HG02852 (cell line): ENCODE measurements around the gene NCBP3.

Experiments used
- ATAC-seq: cut with Tn5 transposase; IDR thresholded peaks from one replicate; pipeline ENCODE4 v1.9.1; 2021; ENCODE audit warnings: mild to moderate bottlenecking, moderate library complexity; ENCODE audit not compliant: unreplicated experiment

NCBP3 gene, protein sequence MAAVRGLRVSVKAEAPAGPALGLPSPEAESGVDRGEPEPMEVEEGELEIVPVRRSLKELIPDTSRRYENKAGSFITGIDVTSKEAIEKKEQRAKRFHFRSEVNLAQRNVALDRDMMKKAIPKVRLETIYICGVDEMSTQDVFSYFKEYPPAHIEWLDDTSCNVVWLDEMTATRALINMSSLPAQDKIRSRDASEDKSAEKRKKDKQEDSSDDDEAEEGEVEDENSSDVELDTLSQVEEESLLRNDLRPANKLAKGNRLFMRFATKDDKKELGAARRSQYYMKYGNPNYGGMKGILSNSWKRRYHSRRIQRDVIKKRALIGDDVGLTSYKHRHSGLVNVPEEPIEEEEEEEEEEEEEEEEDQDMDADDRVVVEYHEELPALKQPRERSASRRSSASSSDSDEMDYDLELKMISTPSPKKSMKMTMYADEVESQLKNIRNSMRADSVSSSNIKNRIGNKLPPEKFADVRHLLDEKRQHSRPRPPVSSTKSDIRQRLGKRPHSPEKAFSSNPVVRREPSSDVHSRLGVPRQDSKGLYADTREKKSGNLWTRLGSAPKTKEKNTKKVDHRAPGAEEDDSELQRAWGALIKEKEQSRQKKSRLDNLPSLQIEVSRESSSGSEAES

DNA sequence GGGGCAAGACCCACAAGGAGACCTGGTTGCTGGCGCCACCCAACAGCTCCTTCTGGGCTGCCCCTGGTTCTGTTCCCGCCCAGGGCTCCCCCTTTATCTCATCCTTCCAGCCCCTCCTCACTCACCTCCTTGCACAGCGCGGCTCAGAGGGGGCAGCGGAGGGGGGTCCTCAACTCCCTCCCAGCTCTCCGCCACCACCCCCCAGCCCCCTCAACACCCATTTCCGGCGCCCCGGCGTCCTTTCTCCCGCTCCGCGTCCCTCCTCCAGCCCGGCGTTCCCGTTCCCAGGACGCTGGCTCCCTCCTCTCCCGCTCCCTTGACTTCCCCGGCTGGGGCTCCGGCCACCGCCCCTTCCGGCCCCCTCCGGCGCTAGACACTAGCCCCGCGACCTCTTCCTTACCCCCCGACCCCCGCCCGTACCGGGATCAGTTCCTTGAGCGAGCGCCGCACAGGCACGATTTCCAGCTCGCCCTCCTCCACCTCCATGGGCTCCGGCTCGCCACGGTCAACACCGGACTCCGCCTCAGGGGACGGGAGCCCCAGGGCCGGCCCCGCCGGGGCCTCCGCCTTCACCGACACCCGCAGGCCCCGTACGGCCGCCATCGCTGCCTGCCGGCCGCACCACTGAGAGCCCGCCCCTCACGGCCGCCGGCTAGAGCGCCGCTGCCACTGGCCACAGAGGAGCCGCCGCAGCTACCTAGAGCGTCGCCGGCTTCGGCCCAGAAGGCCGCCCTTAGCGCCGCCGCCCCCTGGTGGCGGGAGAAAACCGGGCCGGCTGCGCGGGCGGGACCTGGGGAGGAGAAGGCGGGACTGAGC is at the start of gene NCBP3:
TSS of gene NCBP3 (minus strand) at position 626 of the 816 bp plus-strand sequence. CDS start at position 603, 23 bp downstream.
- peak; percentile 95 for ATAC-seq

DNA sequence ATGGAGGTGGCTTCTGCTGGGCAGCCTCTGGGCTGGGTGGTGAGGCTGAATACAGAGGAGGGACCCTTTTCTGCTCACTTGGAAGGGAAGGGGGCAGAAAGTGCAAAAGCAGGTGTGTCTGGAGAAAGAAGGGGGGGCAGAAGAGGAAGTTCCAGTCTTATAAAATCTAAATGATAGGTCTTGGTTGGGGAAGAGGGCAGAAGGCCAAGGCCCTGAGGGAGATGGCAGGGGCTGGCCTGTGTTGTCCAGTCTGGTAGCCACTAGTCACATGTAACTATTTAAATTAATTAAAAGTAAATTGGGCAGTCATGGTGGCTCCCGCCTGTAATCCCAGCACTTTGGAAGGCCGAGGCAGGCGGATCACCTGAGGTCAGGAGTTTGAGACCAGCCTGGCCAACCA is 49.3 kb upstream of the NCBP3 start:
- ATAC-seq, result no peak

DNA sequence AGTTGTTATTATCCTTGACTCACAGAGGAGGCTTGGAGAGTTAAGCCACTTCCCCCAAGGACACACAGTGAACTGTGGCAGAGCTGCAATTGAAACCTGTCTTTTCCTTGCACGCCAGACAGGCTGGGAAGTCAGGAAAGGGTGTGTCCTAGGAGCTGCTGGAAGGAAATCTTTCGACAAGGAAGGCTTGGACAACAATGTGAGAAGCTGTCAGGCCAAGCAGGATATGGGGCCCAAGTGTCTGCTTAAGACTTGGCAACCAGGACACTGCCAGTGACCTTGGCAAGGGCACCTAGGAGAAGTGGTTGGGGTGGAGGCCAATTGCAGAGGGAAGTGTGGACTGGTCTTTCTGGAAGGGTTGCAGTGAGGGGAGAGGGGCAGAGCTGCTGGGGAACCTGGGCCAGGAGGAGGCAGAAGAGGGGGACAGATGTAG is 48.9 kb upstream of the NCBP3 start:
- ATAC-seq, result no peak

DNA sequence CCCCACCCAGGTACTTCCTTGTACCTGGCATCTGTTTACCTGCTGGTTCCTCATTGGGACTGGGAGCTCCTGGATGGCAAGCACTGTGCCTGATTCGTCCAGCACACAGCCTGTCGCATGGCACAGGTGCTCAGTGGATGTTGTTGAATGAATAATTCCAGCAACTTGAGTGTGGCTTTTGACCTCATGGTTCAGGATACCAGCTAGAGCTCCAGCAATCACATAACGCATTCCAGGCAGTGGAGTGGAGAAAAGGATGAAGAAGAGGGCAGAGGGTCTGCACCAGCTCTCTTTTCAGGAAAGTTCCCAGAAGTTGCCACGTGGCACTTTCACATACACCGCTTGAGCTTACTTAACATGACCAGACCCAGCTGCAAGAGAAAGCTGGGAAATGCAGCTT is 48.1 kb upstream of the NCBP3 start:
- no peak for ATAC-seq

DNA sequence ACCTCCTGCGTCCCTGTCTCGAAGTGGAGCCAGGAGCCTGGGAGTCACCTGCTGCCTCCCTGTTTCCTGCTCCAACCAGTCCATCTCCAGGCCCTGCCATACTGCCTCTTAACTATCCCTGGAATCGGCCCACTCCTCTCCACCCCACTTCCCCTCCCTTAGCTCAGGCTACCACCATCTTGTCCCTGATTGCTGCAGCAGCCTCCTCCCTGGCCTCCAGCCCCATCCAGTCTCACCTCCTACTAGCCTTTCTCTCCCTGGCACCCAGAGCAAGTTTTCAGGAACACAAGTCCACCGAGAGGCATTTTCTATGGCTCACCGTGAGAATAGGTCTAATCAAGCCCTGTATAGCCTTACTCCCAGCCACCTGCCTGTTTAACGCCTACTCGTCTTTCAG is 47.7 kb upstream of the NCBP3 start:
- ATAC-seq, result no peak

DNA sequence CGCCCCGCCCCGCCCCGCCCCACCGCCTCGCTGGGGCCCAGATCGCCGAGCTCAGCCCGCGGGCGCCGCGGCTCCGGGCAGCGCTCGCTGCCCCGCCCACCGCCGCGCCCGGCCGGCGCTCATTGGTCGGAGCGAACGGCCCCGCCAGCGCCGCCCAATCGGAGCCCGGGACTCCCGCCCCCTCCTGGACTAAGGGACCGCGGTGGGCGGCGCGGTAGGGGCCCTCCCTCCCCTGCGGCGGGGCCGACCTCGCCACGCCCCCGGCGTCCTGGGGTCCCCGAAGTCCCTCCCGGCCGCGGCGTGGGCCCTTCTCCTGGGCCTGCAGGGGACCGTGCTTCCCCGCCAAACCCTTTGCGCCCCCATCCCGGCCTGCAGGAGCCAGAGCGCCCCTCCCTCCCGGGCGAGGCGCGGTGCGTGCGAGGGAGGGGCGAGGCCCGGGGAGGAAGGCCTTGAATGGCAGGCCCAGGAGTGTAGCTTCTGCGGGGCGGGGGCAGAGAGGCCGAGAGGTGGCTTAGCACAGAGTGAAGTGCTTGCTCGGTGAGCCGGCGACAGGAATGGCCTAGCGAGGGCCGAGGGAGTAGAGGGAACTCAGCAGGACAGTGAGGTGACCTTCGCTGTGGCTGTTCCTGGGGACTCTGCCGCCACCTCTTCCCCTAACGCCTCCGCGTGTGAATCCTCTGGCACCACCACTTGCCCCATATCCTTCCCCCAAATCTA is 47.1 kb upstream of the NCBP3 start, which contains the start of gene CAMKK1:
TSS of gene CAMKK1 (minus strand) at position 51 of the 717 bp plus-strand sequence. CDS start 7,366 bp downstream, outside the sequence.
- ATAC-seq, result peak; percentile 84

DNA sequence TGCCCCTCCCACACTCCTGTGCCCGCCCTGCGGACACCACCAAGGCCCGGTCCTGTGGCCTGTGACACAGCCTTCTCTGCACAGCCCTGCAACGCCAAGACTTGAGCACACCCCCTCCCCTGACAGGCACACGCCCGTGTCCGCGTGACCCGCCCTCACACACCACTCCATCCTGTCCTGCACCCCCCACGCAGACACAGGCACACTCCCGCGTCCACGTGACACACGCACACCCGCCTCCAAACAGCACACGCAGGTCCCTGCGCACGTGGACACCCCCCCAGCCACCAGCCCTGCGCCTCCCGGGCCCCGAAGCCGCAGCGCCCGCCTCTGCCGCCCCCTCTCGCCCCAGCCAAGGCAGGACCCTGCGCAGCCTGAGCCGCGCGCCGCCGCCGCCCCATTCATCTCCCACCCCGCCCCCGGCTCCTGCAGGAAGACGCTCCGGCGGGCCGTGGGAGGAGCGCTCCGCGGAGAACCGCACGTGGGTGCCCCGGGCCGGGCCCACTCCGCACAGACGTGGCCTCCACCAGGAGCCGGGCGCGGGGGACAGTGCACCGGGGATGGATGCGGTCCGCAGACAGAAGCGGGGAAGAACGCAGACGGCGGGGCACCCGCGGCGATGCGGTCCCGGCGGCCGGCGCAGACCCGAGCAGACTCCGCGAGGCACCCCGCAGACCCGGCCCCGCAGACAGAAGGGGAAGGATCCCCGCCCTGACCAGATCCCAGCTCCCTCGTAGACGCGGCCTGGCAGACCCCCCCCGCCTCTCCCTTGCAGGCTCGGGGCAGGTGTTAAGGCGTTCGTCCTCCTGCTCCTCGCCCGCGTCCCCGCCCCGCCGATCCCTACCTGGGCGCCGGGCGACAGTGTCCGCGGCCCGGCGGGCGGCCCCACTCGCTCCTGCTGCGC is 46.3 kb upstream of the NCBP3 start:
- peak; percentile 16 for ATAC-seq

DNA sequence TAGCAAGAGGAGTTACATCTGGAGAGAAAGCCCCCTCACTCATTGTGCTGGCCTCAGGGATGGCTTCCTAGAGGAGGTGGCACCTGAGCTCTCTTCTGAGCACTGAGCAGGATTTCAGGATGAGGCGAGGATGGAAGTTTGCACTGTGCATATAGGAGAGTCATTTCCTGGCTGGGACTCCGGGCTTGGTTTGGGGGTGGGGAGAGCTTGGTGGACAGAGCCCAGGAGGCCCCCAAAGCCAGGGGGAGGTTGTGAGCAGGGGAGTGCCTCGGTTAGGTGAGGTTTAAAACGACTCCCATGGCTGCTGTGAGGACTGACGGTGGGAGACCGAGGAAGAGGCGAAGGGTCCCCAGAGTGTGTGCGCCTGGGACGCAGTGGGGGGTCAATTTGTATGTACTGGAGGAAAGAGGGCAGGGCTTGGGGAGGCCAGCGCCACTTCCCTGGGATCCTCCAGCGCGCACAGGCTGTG is 45.6 kb upstream of the NCBP3 start:
- no peak for ATAC-seq

DNA sequence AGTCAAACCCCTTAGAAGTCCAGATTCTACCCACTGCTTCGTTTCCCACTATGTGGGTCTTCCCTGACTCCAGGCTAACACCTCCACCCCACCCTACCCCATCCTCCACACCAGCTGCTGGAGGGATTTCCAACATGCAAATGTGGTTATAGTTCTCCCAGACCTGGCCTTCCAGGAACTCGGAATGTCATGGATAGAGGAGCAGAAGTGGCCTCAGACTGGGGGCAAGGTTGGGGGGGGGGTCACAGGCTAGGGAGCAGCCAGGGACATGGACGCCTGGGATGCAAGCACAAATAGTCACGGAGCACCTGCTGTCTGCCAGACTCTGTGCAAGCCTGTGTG is 44.8 kb upstream of the NCBP3 start:
- no peak for ATAC-seq

DNA sequence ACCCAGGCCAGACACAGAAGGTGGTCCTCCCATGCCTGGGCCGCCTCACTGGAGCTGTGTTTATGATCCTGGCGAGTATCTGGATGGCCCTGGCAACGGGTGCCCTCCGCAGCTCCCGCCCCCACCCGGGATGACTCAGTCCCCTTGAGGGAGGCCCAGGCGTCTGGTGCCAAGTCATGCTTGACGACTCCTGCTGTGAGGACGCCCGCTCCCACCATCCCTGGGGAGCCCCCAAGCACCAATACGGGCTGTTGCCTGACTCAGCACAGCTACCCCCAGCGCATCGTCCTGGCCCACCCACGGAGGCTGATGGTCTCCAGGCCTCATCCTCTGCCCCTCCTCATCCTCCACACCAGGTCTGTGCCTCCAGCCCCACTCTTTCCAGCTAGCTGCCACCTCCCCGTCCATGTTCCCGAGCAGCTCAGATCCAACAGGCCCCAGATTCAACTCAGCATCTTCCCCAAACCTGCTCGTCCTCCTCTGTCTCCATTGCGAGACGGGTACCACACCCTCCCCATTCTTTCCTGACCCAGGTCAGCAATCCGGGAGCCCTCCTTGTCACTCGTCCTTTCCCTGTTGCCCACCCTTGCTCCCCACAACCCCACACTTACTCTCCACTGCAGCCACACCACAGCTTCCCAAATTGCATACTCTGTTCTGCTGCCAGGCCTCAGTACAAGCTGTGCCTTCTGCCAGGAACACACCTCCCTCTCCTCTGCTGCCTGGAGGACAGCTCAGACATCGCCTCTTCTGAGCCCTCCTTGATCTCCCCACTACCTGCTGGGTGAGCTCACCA is 44.2 kb upstream of the NCBP3 start:
- ATAC-seq, result no peak

DNA sequence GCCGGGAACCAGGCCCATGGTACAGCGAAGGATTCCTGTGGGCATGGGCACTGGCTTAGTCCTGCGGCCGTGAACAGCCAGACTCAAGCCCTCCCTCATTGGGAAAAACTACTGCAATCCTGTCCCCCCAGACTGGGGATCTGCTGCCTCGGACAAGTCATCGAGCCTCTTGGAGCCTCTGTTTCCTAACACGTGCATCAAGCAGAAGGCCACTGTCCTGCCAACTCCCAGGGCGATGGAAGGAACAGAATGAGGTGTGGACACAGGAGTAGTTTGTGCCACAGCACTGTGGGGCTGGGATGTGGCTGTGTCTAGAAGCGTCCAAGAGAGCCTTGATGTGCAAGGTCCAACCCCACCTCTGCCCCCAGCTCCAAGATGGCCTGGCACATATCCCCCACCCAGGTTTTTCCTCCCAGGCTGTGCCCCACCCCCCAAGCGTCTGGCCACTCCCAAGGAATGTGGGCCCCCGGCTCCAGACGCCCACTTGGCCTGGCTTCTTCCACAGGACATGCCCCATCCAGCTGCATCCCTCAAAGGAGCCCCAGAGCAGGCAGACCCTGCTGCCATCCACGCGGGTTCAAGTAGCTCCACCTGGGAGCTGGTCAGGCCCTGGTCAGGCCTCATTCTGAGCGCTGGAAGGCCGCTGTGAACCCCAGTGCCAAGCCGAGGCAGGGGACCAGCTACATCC is 43.4 kb upstream of the NCBP3 start:
- no peak for ATAC-seq

DNA sequence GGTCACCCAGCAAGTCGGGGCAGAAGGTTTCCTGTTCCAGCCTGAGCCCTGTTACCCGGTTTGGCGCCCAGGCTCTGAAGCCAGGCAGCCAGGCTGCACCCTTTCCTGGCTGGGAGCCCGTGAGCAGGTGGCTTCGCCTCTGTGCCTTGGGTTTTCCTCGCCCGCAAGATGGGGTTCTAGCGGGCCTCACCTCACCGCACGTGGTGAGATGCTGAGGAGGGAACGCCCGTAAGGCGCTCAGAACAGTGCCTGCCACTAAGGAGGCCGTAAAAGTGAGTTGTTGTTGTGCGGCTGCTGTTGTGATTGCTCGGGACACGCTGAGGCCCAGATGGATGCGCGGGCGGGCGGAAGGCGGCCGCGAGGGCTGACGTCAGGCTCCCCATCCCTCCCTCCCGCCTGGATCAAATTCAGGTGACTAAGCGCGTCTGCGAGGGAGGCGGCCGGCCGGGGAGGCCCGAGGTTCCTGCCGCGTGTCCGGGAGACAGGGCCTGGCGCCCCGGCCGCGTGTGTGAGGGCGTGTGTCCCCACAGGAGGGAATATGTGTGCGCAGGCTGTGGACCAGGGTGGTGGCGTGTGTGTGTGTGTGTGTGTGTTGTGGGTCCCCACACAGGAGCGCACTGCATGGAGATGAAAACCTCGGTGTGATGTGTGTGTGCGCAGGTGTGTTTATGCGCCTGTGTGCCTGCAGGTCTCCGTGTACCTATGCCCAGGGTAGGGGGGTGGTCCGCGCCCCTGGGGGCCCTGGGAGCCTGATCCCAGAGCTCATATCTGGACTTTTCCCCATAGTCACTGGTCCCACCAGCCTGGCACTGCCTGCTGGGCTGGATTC is 42.5 kb upstream of the NCBP3 start:
- no peak for ATAC-seq

DNA sequence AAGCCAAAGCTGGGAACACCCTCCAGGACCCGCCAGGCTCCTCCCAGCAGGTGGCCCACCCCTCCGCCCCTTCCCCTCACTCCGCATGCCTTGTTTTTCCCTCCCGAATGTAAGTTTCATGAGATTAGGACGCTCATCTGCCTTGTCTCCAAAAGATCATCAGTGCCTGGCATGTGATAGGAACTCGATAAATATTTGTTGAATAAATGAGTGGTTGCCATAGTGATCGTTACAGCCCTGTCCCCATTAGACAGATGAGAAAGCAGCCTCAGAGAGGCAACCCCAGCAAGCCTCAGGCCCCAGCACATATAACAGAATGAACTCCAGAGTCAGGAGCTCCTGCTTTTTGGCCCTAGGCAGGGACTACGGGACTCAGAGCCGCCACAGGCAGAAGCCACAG is 41.8 kb upstream of the NCBP3 start:
- ATAC-seq, result no peak

DNA sequence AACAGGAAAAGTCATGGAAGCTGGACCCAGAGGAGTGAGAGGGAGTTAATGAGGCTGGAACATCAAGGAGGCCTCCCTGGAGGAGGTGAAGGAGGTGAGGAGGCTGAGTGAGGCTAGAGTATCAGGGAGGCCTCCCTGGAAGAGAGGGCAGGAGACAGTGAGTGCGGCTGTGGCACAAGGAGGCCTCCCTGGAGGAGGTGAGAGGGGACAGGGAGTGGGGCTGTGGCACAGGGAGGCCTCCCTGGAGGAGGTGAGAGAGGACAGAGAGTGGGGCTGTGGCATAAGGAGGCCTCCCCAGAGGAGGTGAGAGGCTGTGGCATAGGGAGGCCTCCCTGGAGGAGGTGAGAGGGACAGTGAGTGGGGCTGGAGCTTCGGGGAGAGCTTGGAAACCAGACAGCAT is 41.3 kb upstream of the NCBP3 start:
- ATAC-seq, result no peak

DNA sequence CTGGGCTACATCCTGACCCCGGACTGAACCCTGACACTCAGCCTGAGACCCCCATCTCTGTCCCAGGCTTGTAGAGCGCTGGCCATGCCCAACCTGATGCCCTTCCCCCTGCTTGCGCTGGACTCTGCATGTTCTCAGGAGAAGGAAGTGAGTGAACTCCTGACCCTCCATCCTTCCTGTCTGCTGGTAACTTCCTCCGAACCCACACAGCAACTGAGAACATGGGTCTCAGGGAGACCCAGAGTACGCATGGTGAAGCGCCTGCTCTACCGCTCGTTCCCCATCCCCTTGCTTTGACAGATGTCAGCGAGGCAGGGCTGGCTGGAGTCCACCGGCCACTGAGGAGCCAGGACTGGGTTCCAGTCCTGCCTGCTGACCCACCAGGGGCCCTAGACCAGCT is 40.7 kb upstream of the NCBP3 start:
- no peak for ATAC-seq

DNA sequence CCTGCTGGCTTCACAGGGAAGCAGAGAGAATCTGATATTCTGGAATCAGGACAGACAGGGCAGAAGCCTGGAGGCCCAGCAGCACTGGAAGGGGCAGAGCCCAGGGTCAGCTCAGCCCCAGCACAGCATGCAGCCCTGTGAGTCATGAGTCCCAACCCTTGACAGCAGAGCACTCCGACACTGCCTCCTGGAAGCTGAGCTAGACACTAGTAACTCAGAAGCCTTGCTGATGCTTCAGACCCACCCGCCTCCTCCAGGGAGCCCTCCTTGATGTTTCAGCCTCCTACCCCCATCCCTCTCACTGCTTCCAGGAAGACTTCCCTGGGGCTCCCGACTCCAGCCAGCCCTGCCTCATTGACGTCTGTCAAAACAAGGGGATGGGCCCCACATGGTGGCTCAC is 39.9 kb upstream of the NCBP3 start:
- ATAC-seq, result no peak

DNA sequence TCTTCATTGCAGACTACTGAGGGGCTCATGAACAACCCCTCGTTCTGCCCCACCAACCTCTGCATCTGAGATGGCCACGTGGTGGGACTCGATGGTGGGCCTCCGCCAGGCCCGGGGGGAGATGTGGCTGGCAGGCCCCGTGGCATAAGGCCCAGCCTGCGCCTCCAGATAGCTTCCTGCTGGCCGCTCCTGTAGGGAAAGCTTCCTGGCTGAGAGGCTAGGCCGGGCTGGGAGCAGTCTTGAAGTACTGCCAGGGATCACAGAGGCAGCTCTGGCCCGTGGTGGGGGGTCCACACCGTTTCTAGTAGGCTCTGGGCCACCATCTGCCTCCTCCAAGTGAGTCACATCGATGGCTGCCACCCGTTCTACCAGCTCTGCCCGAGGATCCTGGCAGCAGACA is 39.2 kb upstream of the NCBP3 start:
- ATAC-seq, result no peak

DNA sequence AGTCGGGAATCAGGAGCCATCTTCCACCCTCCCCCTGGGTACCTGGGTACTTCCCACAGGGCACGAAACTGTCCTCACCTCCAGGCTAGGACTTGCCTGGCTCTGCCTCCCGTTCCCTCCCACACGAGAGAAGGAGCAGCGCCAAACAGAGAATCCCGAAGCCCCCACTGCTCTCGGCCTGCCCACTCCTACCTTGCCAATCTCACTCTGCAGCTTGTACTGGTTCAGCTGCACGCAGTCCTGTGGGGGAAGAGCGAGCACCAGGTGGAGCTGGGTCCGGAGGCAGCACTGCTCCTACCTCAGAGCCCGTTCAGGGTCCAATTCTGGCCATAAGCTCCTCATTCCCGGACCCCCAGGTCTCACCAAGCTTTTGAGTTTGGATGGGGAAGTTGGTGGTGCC is 38.1 kb upstream of the NCBP3 start:
- ATAC-seq, result no peak
